ENCODE measurements around the gene ABCA12.
A peak's percentile ranks its signal among the peaks of the same experiment; 100 is the strongest.

Gene ABCA12

DNA sequence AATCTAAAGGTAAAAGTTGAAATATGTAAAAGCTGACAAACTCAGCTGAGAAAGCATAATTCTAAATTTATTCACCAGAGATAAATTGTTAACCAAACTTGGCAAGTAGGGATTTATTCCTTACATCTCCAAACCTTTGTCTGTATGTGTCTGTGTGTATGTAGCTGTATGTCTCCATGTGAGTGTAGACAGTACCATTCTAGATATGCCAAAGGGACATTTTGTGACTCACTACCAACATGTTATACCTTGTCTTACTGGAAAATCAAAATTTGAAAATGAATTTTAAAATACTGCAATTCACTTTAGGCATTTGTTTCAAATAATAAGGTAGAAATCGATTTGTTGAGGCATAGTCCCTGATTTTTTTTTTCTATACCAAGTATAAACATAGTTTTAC is 102.1 kb downstream of the ABCA12 start:
- no CpG with 5 or more reads among the region's 1 CpG for WGBS (ENCODE audit: extremely low coverage, insufficient coverage, insufficient read length)

DNA sequence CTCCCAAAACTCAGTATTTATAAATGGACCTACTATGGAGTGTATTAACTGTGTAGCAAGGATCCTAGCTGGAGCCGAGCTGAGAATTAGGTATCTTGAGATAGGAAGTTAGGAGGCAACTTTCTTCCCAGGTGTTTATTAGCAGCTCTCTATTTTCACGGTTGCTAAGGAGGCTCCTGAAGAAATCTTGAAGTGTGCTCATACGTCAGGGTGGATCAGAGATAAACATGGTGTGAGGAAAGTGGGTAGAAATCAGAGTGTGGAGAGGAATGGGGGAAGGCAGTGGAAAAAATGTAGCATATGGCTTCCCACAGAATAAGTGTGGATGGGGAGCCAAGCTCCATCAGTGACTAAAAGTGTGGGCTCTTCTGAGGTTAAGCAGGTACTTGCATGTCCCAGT is 104.3 kb downstream of the ABCA12 start:
- H3K4ac ChIP-seq (ENCODE audit: low read depth, low read length): no peak overlapping the region
- no peak overlapping the region for H3K4me2 ChIP-seq (ENCODE audit: low read length)
- H4K12ac ChIP-seq (ENCODE audit: low read depth, low read length): no peak overlapping the region
- H4K91ac ChIP-seq (ENCODE audit: low read depth, low read length): no peak overlapping the region
- no peak overlapping the region for H3K23ac ChIP-seq (ENCODE audit: low read length)
- H3K27me3 ChIP-seq (ENCODE audit: insufficient read depth, low read length): no peaks in the 10 kb centered on the region
- peaks cover 0 to 3% of the 10 kb centered on the region in 2 experiments for H3K4me1 ChIP-seq (ENCODE audit: control insufficient read depth in 1 of 2, insufficient read depth in 2 of 2, low read length in 2 of 2)
- no peak overlapping the region for H2BK120ac ChIP-seq (ENCODE audit: insufficient read depth, low read length, poor library complexity)
- no peak overlapping the region for H3K18ac ChIP-seq (ENCODE audit: low read length)
- no peak overlapping the region for H4K8ac ChIP-seq (ENCODE audit: low read depth, low read length)
- DNase-seq: peak; percentile 65 to 93
- no peak overlapping the region for H3K9ac ChIP-seq (ENCODE audit: low read length)
- no peak overlapping the region for H3K14ac ChIP-seq (ENCODE audit: low read length)
- H2AFZ ChIP-seq (ENCODE audit: insufficient read depth, low read length, poor library complexity): no peak overlapping the region
- H3K79me1 ChIP-seq (ENCODE audit: low read length): peaks cover 2% of the 10 kb centered on the region
- no peaks in the 10 kb centered on the region for H3K79me2 ChIP-seq (ENCODE audit: control insufficient read depth, insufficient read depth, low read length, poor library complexity)
- no peak overlapping the region for H2BK5ac ChIP-seq (ENCODE audit: low read depth, low read length, poor library complexity)
- no peak overlapping the region for H3K4me3 ChIP-seq (ENCODE audit: low read depth, low read length)
- WGBS (ENCODE audit: extremely low coverage, insufficient coverage, insufficient read length): no CpG with 5 or more reads among the region's 3 CpGs
- no peak overlapping the region for H2BK12ac ChIP-seq (ENCODE audit: low read length)
- no peak overlapping the region for H3K27ac ChIP-seq (ENCODE audit: low read depth, low read length)
- H3K9me3 ChIP-seq (ENCODE audit: insufficient read depth, low read depth, low read length): no peaks in the 10 kb centered on the region
- no peak overlapping the region for H2AK5ac ChIP-seq (ENCODE audit: low read length)
- no peaks in the 10 kb centered on the region for H3K36me3 ChIP-seq (ENCODE audit: control insufficient read depth in 1 of 2, insufficient read depth in 2 of 2, low read length in 2 of 2)

More for the DNA sequence above, 102.1 kb downstream of the ABCA12 start:
- H2BK12ac ChIP-seq (ENCODE audit: low read length): no peak overlapping the region
- H3K9me3 ChIP-seq (ENCODE audit: insufficient read depth, low read depth, low read length): no peaks in the 10 kb centered on the region
- H2AK5ac ChIP-seq (ENCODE audit: low read length): no peak overlapping the region
- no peak overlapping the region for H3K27ac ChIP-seq (ENCODE audit: low read depth, low read length)
- H2BK120ac ChIP-seq (ENCODE audit: insufficient read depth, low read length, poor library complexity): no peak overlapping the region
- H4K91ac ChIP-seq (ENCODE audit: low read depth, low read length): no peak overlapping the region
- H3K4me1 ChIP-seq (ENCODE audit: control insufficient read depth in 1 of 2, insufficient read depth in 2 of 2, low read length in 2 of 2): peaks cover 0 to 2% of the 10 kb centered on the region in 2 experiments
- no peak overlapping the region for H4K8ac ChIP-seq (ENCODE audit: low read depth, low read length)
- H4K12ac ChIP-seq (ENCODE audit: low read depth, low read length): no peak overlapping the region
- no peaks in the 10 kb centered on the region for H3K36me3 ChIP-seq (ENCODE audit: control insufficient read depth in 1 of 2, insufficient read depth in 2 of 2, low read length in 2 of 2)
- no peaks in the 10 kb centered on the region for H3K27me3 ChIP-seq (ENCODE audit: insufficient read depth, low read length)
- H3K4ac ChIP-seq (ENCODE audit: low read depth, low read length): no peak overlapping the region
- no peak overlapping the region for H3K4me2 ChIP-seq (ENCODE audit: low read length)
- no peaks in the 10 kb centered on the region for H3K79me1 ChIP-seq (ENCODE audit: low read length)
- no peak overlapping the region for H3K23ac ChIP-seq (ENCODE audit: low read length)
- H3K79me2 ChIP-seq (ENCODE audit: control insufficient read depth, insufficient read depth, low read length, poor library complexity): no peaks in the 10 kb centered on the region
- no peak overlapping the region for H3K9ac ChIP-seq (ENCODE audit: low read length)
- no peak for DNase-seq
- H3K18ac ChIP-seq (ENCODE audit: low read length): no peak overlapping the region
- no peak overlapping the region for H3K4me3 ChIP-seq (ENCODE audit: low read depth, low read length)
- H2AFZ ChIP-seq (ENCODE audit: insufficient read depth, low read length, poor library complexity): no peak overlapping the region
- no peak overlapping the region for H2BK5ac ChIP-seq (ENCODE audit: low read depth, low read length, poor library complexity)
- H3K14ac ChIP-seq (ENCODE audit: low read length): no peak overlapping the region

DNA sequence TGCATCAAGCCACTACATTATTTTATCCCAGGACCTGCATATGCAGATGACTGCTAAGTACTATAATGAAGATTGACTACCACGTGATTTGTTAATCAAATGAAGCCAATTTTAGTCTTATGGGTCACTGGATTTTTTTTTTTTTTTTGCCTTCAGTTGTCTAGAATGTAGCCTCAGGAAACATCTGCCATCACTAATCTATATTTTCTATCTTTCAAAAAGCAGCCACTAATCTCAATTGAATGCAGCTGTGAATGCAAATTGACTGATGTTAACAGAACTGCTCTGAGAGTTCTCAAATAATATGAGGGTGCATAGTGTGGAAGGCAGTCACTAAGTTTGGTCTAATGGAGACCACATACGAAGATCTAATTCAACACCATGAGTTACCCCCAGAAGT is 106.3 kb downstream of the ABCA12 start:
- Histone ChIP-seq H3K18ac (ENCODE audit: low read length) (no peak overlapping the region), H3K4me2 (ENCODE audit: low read length) (no peak overlapping the region), H3K36me3 (ENCODE audit: control insufficient read depth in 1 of 2, insufficient read depth in 2 of 2, low read length in 2 of 2) (no peaks in the 10 kb centered on the region), H2BK12ac (ENCODE audit: low read length) (no peak overlapping the region), H3K27ac (ENCODE audit: low read depth, low read length) (no peak overlapping the region), H3K27me3 (ENCODE audit: insufficient read depth, low read length) (no peaks in the 10 kb centered on the region), H2BK5ac (ENCODE audit: low read depth, low read length, poor library complexity) (no peak overlapping the region), H3K9me3 (ENCODE audit: insufficient read depth, low read depth, low read length) (no peaks in the 10 kb centered on the region), H3K23ac (ENCODE audit: low read length) (no peak overlapping the region), H4K8ac (ENCODE audit: low read depth, low read length) (no peak overlapping the region), H3K4me3 (ENCODE audit: low read depth, low read length) (no peak overlapping the region), H3K4ac (ENCODE audit: low read depth, low read length) (no peak overlapping the region), H4K12ac (ENCODE audit: low read depth, low read length) (no peak overlapping the region), H3K14ac (ENCODE audit: low read length) (no peak overlapping the region), H2AFZ (ENCODE audit: insufficient read depth, low read length, poor library complexity) (no peak overlapping the region), H2BK120ac (ENCODE audit: insufficient read depth, low read length, poor library complexity) (no peak overlapping the region), H3K79me2 (ENCODE audit: control insufficient read depth, insufficient read depth, low read length, poor library complexity) (no peaks in the 10 kb centered on the region), H3K9ac (ENCODE audit: low read length) (no peak overlapping the region), H3K79me1 (ENCODE audit: low read length) (peaks cover 2% of the 10 kb centered on the region), H3K4me1 (ENCODE audit: control insufficient read depth in 1 of 2, insufficient read depth in 2 of 2, low read length in 2 of 2) (peaks cover 0 to 2% of the 10 kb centered on the region in 2 experiments), H4K91ac (ENCODE audit: low read depth, low read length) (no peak overlapping the region), H2AK5ac (ENCODE audit: low read length) (no peak overlapping the region)
- peak; percentile 12 to 87 for DNase-seq
- whole genome bisulfite sequencing (ENCODE audit: extremely low coverage, insufficient coverage, insufficient read length): no CpG with 5 or more reads among the region's 2 CpGs

- H2BK120ac ChIP-seq (ENCODE audit: insufficient read depth, low read length, poor library complexity): no peak overlapping the region
- H3K4me2 ChIP-seq (ENCODE audit: low read length): no peak overlapping the region
- no peaks in the 10 kb centered on the region for H3K79me2 ChIP-seq (ENCODE audit: control insufficient read depth, insufficient read depth, low read length, poor library complexity)
- no peak overlapping the region for H4K8ac ChIP-seq (ENCODE audit: low read depth, low read length)
- DNase-seq: peak; percentile 37 to 70
- no peaks in the 10 kb centered on the region for H3K27me3 ChIP-seq (ENCODE audit: insufficient read depth, low read length)
- peaks cover 2% of the 10 kb centered on the region for H3K79me1 ChIP-seq (ENCODE audit: low read length)
- H2AK5ac ChIP-seq (ENCODE audit: low read length): no peak overlapping the region
- H3K23ac ChIP-seq (ENCODE audit: low read length): no peak overlapping the region
- H4K12ac ChIP-seq (ENCODE audit: low read depth, low read length): no peak overlapping the region
- WGBS (ENCODE audit: extremely low coverage, insufficient coverage, insufficient read length): no CpG with 5 or more reads among the region's 2 CpGs
- H3K4ac ChIP-seq (ENCODE audit: low read depth, low read length): no peak overlapping the region
- no peak overlapping the region for H4K91ac ChIP-seq (ENCODE audit: low read depth, low read length)
- H3K14ac ChIP-seq (ENCODE audit: low read length): no peak overlapping the region
- no peaks in the 10 kb centered on the region for H3K9me3 ChIP-seq (ENCODE audit: insufficient read depth, low read depth, low read length)
- H2BK12ac ChIP-seq (ENCODE audit: low read length): no peak overlapping the region
- H3K9ac ChIP-seq (ENCODE audit: low read length): no peak overlapping the region
- no peak overlapping the region for H2BK5ac ChIP-seq (ENCODE audit: low read depth, low read length, poor library complexity)
- no peak overlapping the region for H2AFZ ChIP-seq (ENCODE audit: insufficient read depth, low read length, poor library complexity)
- peaks cover 0 to 2% of the 10 kb centered on the region in 2 experiments for H3K4me1 ChIP-seq (ENCODE audit: control insufficient read depth in 1 of 2, insufficient read depth in 2 of 2, low read length in 2 of 2)
- H3K18ac ChIP-seq (ENCODE audit: low read length): no peak overlapping the region
- H3K36me3 ChIP-seq (ENCODE audit: control insufficient read depth in 1 of 2, insufficient read depth in 2 of 2, low read length in 2 of 2): no peaks in the 10 kb centered on the region
- H3K4me3 ChIP-seq (ENCODE audit: low read depth, low read length): no peak overlapping the region
- H3K27ac ChIP-seq (ENCODE audit: low read depth, low read length): no peak overlapping the region
Measured at GRCh38 chr2:215031321-215031720, 107.1 kb downstream of the ABCA12 start.

Data from trophoblast cell (in vitro differentiated cells and primary cell).